ENCODE results near the gene PMM1. TPM values are rescaled to one million over a fixed set of nuclear protein-coding genes. Genes with fewer than 3 reads are reported as not detected.

PMM1 gene
- total RNA-seq, 4 donors from 2014 or later, result 55.5 to 88.1 (median 83.5) TPM

GRCh38 chr22:41619979-41620588 lies 30.4 kb upstream of the PMM1 start:
- WGBS, 2 donors, result 2 to 3% methylated on average over 24 of the region's 24 CpGs
- Histone ChIP-seq H3K4me3 (peak overlapping the region; percentile 76 to 88 (median 82)), H3K9me3 (no peaks in the 10 kb centered on the region), H3K27ac (peak overlapping the region; percentile 91 to 97 (median 94)), H3K27me3 (no peaks in the 10 kb centered on the region), H3K36me3 (peaks cover 0 to 24% (median 0%) of the 10 kb centered on the region in 3 donors), H3K4me1 (peaks cover 0 to 44% (median 18%) of the 10 kb centered on the region in 4 donors)
- peak in 1 of 2 donors; percentile 9 for DNase-seq (ENCODE audit: low spot score in 2 of 2)
- TF ChIP-seq EP300 (IDR thresholded peaks at IDR 0.05), result no peak
- TF ChIP-seq CTCF (IDR thresholded peaks at IDR 0.05), result no peak
- no peak for TF ChIP-seq POLR2A (IDR thresholded peaks at IDR 0.05)

GRCh38 chr22:41613456-41613855 lies 23.8 kb upstream of the PMM1 start:
- Histone ChIP-seq H3K4me3 (no peak overlapping the region), H3K36me3 (no peaks in the 10 kb centered on the region), H3K4me1 (no peaks in the 10 kb centered on the region), H3K27ac (no peak overlapping the region), H3K27me3 (no peaks in the 10 kb centered on the region), H3K9me3 (no peaks in the 10 kb centered on the region)
- 92 to 93% methylated on average over 2 of the region's 2 CpGs for WGBS, 2 donors
- no peak for DNase-seq (ENCODE audit: low spot score in 2 of 2)
- TF ChIP-seq POLR2A (IDR thresholded peaks at IDR 0.05) (no peak), CTCF (IDR thresholded peaks at IDR 0.05) (no peak), EP300 (IDR thresholded peaks at IDR 0.05) (no peak)

GRCh38 chr22:41612603-41613306 lies 23.1 kb upstream of the PMM1 start:
- no peaks in the 10 kb centered on the region for H3K27me3 ChIP-seq
- peaks cover 0 to 1% (median 0%) of the 10 kb centered on the region in 3 donors for H3K36me3 ChIP-seq
- TF ChIP-seq CTCF (IDR thresholded peaks at IDR 0.05) (no peak), POLR2A (IDR thresholded peaks at IDR 0.05) (no peak), EP300 (IDR thresholded peaks at IDR 0.05) (no peak)
- no peak overlapping the region for H3K27ac ChIP-seq
- DNase-seq (ENCODE audit: low spot score in 2 of 2), result no peak
- H3K4me1 ChIP-seq, result no peaks in the 10 kb centered on the region
- H3K9me3 ChIP-seq, result no peaks in the 10 kb centered on the region
- no peak overlapping the region for H3K4me3 ChIP-seq
- WGBS, 2 donors, result 95 to 97% methylated on average over 6 of the region's 6 CpGs

GRCh38 chr22:41608386-41608785 lies 18.7 kb upstream of the PMM1 start:
- Histone ChIP-seq H3K27me3 (no peaks in the 10 kb centered on the region), H3K4me1 (peaks cover 0 to 16% (median 2%) of the 10 kb centered on the region in 4 donors), H3K9me3 (no peaks in the 10 kb centered on the region), H3K27ac (no peak overlapping the region), H3K36me3 (peaks cover 0 to 30% (median 0%) of the 10 kb centered on the region in 3 donors), H3K4me3 (no peak overlapping the region)
- 93 to 95% methylated on average over 3 of the region's 3 CpGs for WGBS, 2 donors
- no peak for DNase-seq (ENCODE audit: low spot score in 2 of 2)
- TF ChIP-seq POLR2A (IDR thresholded peaks at IDR 0.05), result no peak
- TF ChIP-seq EP300 (IDR thresholded peaks at IDR 0.05), result no peak
- TF ChIP-seq CTCF (IDR thresholded peaks at IDR 0.05), result no peak

GRCh38 chr22:41603873-41604332 lies 14.3 kb upstream of the PMM1 start:
- peaks cover 0 to 16% (median 2%) of the 10 kb centered on the region in 4 donors for H3K4me1 ChIP-seq
- no peak for DNase-seq (ENCODE audit: low spot score in 2 of 2)
- no peak overlapping the region for H3K27ac ChIP-seq
- TF ChIP-seq CTCF (IDR thresholded peaks at IDR 0.05) (no peak), EP300 (IDR thresholded peaks at IDR 0.05) (no peak), POLR2A (IDR thresholded peaks at IDR 0.05) (no peak)
- no peak overlapping the region for H3K4me3 ChIP-seq
- H3K9me3 ChIP-seq, result no peaks in the 10 kb centered on the region
- peaks cover 0 to 75% (median 0%) of the 10 kb centered on the region in 3 donors for H3K36me3 ChIP-seq
- H3K27me3 ChIP-seq, result no peaks in the 10 kb centered on the region
- WGBS, 2 donors, result 76 to 94% methylated on average over 4 of the region's 4 CpGs
